DMS79 treated with DMSO at 0.1 percent for 48 hours (cell line): ENCODE measurements around the gene ZC3H4.

Source experiments
- DNase-seq: peaks from one replicate; lab custom pipeline; 2025; lab: John Stamatoyannopoulos, UW

ZC3H4 gene

DNA sequence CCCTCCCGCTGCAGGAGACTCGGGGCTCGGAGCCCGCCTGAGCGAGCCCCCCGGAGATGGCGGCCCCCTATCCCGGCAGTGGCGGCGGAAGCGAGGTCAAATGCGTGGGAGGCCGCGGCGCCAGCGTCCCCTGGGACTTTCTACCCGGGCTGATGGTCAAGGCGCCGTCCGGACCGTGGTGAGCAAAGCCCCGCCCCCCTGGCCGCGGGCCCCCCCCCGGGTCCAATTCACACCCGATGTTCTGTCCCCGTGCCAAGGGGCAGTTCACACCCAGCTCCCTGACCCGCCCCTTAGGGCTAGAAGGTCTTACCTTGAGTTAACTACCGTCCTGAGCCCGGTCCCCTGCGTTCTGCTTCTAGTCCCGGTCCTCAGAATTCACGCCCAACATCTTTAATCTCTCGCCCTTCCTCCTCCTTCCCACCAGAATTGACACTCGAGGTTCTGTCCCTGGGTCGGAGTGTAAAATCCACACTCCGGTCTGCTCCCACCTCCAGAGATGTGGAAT, 92.5 kb downstream of the ZC3H4 start:
- no peak for DNase-seq

DNA sequence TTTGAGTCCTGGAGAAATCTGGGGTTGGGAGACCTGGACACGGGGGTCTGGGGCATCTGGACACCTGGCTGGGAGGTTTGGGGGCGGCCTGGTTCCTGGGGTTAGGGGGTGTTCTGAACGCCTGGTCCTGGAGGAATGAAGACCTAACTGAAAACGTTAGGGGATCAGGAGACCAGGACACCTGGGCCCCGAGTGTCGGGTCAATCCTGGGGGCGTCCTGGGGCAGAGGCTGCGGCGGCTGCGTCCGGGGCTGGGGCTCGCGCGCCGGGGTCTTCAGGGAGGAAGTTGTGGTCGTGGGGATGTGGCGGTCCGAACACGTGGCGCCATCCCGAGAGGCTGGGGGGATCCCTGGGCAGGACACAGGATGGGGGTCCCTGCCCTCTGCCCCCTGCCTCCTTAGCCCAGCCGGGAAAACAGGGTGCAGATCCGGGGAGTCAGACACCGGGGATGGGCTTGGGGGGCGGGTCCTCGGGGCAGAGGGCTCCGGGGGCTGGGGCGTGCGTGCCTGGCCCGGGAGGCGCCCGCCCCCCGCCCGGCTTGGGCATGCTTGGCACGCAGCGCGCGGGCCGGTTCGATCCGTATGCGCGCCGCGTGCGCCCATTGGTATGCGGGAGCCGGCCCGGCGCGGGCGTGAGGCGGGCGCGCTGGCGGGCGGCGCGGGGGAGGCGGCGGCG, 93.3 kb downstream of the ZC3H4 start:
- no peak for DNase-seq

DNA sequence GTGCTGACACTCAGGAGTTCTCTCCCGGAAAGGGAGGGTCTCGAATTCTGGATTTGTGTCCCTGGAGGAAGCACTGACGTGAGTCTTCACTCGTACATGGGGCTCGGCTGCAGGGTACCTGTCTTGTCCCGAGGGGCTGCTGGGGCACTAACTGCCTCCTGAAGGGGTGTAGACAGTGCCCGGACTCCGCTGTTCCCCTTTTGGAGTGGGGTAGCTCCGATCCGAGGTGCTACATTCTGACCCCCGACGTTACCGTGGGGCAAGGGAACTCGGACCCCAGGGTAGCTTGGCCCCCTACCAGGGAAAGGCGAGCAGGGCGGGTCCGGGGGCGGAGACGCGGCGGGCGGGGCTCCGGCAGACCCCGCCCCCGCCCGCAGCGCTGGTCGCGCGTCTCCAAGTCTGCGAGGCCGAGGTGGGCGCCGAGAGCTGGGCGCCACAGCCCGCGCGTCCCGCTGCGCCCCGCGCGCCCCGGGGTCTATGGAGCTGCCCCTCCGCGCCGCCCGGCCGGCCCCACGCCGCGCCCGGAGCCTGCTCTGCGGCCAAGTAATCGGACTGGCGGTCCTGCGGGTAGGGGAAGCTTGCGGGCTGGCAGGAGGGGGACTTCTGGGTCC, 94.0 kb downstream of the ZC3H4 start, which contains the start of gene NPAS1:
NPAS1 (plus strand) TSS at position 407 of the 611 bp plus-strand sequence. CDS start 1,211 bp downstream, outside the sequence.
- no peak for DNase-seq

DNA sequence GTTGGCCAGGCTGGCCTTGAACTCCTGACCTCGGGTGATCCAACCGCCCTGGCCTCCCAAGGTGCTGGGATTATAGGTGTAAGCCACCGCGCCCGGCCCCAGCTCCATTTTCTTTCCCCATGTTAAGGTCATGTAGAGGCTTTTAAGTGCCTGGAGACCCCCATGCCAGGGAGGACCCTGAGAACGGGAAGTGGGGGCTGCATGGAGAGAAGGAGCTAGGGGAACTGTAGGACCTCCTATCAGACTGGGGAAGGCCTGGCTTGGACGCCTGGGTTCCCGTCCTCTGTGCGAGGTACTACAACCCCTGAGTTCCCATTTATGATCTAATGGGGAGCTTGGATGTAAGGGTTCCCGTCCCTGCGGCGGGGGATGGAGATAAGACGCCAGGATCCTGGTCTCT, 94.7 kb downstream of the ZC3H4 start:
- no peak for DNase-seq
